DOHH2 (cell line): ENCODE data around the gene GUCA2B.

Experiments
- H3F3A ChIP-seq: fragments of 200-600 bp; sonication (generic), shearing (Covaris generic); 2 replicates; pipeline ENCODE4 v1.6.0; 2016; ENCODE audit warnings: antibody characterized with exemption, mild to moderate bottlenecking; ENCODE audit not compliant: control insufficient read depth, insufficient read depth
- H3K27ac ChIP-seq: fragments of 200-600 bp; sonication (generic); 2 replicates; pipeline ENCODE4 v1.5.1; 2014; ENCODE audit warnings: low read depth, mild to moderate bottlenecking, low read length, moderate library complexity
- H3K27me3 ChIP-seq: fragments of 200-600 bp; sonication (generic); 2 replicates; pipeline ENCODE4 v1.6.1; 2014; ENCODE audit warnings: mild to moderate bottlenecking, low read length, mixed read lengths; ENCODE audit not compliant: control insufficient read depth
- H3K36me3 ChIP-seq: fragments of 200-600 bp; sonication (generic); 2 replicates; pipeline ENCODE4 v1.6.1; 2014; ENCODE audit warnings: mild to moderate bottlenecking, low read length, moderate library complexity, mixed read lengths; ENCODE audit not compliant: control insufficient read depth
- H3K4me1 ChIP-seq: fragments of 200-600 bp; sonication (generic); 2 replicates; pipeline ENCODE4 v1.6.1; 2014; ENCODE audit warnings: mild to moderate bottlenecking, low read length, mixed read lengths; ENCODE audit not compliant: control insufficient read depth
- H3K4me2 ChIP-seq: fragments of 200-600 bp; sonication (generic); 2 replicates; pipeline ENCODE4 v1.6.0; 2014; ENCODE audit warnings: mild to moderate bottlenecking, low read length, moderate library complexity
- H3K4me3 ChIP-seq: fragments of 200-600 bp; sonication (generic); 2 replicates; pipeline ENCODE4 v1.5.1; 2014; ENCODE audit warnings: mild to moderate bottlenecking, low read length, mixed read lengths
- H3K79me2 ChIP-seq: fragments of 200-600 bp; sonication (generic); 2 replicates; pipeline ENCODE4 v1.6.1; 2014; ENCODE audit warnings: mild to moderate bottlenecking, low read length, mixed read lengths; ENCODE audit not compliant: control insufficient read depth
- H3K9me2 ChIP-seq: fragments of 200-600 bp; sonication (generic); replicated peaks from 2 replicates; pipeline ENCODE4 v1.6.1; 2014; ENCODE audit warnings: mild to moderate bottlenecking, low read length, mixed read lengths; ENCODE audit not compliant: control insufficient read depth
- H3K9me3 ChIP-seq: fragments of 200-600 bp; sonication (generic); 2 replicates; pipeline ENCODE4 v1.6.1; 2014; ENCODE audit warnings: antibody characterized with exemption, low read length, mixed read lengths; ENCODE audit not compliant: control insufficient read depth, insufficient read depth
- H4K20me1 ChIP-seq: fragments of 200-600 bp; sonication (generic); 2 replicates; pipeline ENCODE4 v1.6.0; 2014; ENCODE audit warnings: low read depth, mild to moderate bottlenecking, antibody characterized with exemption, low read length, moderate library complexity; ENCODE audit not compliant: control insufficient read depth, insufficient read depth
- EZH2phosphoT487 ChIP-seq: fragments of 200-600 bp; sonication (generic); IDR thresholded peaks from 2 replicates; pipeline ENCODE4 v1.6.1; 2017; ENCODE audit warnings: borderline replicate concordance, mild to moderate bottlenecking, antibody characterized with exemption, low read length, moderate library complexity, mixed read lengths
- TF ChIP-seq, protein P1 (sequence below): fragments of 200-600 bp; sonication (generic); IDR thresholded peaks from one replicate; pipeline ENCODE4 v1.5.1; 2014; ENCODE audit warnings: antibody characterized with exemption, mild to moderate bottlenecking, low read depth, low read length; ENCODE audit not compliant: poor library complexity, severe bottlenecking

GUCA2B gene

GRCh38 chr1:42164551-42165420, 11.6 kb downstream of the GUCA2B start, which contains the start of gene GUCA2A:
Gene GUCA2A (minus strand): TSS chr1:42164745. CDS start chr1:42164712, 33 bp downstream.
- Histone ChIP-seq H3K36me3 (no peaks in the 10 kb centered on the region), H3K4me1 (no peaks in the 10 kb centered on the region), H3K9me3 (peaks cover 8% of the 10 kb centered on the region), H3F3A (no peaks in the 10 kb centered on the region), H3K4me2 (no peak within 1 kb of the TSS), H3K79me2 (no peaks in the 10 kb centered on the region), H3K27me3 (peaks cover 7% of the 10 kb centered on the region), H3K27ac (no peak within 1 kb of the TSS), H3K4me3 (no peak within 1 kb of the TSS), H4K20me1 (no peaks in the 10 kb centered on the region), H3K9me2 (no peaks in the 10 kb centered on the region)
- TF ChIP-seq, protein P1, sequence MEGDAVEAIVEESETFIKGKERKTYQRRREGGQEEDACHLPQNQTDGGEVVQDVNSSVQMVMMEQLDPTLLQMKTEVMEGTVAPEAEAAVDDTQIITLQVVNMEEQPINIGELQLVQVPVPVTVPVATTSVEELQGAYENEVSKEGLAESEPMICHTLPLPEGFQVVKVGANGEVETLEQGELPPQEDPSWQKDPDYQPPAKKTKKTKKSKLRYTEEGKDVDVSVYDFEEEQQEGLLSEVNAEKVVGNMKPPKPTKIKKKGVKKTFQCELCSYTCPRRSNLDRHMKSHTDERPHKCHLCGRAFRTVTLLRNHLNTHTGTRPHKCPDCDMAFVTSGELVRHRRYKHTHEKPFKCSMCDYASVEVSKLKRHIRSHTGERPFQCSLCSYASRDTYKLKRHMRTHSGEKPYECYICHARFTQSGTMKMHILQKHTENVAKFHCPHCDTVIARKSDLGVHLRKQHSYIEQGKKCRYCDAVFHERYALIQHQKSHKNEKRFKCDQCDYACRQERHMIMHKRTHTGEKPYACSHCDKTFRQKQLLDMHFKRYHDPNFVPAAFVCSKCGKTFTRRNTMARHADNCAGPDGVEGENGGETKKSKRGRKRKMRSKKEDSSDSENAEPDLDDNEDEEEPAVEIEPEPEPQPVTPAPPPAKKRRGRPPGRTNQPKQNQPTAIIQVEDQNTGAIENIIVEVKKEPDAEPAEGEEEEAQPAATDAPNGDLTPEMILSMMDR = no peak
- no peak for TF ChIP-seq EZH2phosphoT487

- Histone ChIP-seq H4K20me1 (no peaks in the 10 kb centered on the region), H3K9me3 (peaks cover 4% of the 10 kb centered on the region), H3F3A (no peaks in the 10 kb centered on the region), H3K36me3 (no peaks in the 10 kb centered on the region), H3K4me3 (no peak overlapping the region), H3K27ac (no peak overlapping the region), H3K27me3 (peaks cover 3% of the 10 kb centered on the region; the same call in 1 of the 2 replicates), H3K4me2 (no peak overlapping the region), H3K4me1 (no peaks in the 10 kb centered on the region), H3K9me2 (no peaks in the 10 kb centered on the region), H3K79me2 (no peaks in the 10 kb centered on the region)
- TF ChIP-seq EZH2phosphoT487 = no peak
- TF ChIP-seq, protein P1 = no peak
Observed at GRCh38 chr1:42165511-42166210, 12.5 kb downstream of the GUCA2B start.

DNA sequence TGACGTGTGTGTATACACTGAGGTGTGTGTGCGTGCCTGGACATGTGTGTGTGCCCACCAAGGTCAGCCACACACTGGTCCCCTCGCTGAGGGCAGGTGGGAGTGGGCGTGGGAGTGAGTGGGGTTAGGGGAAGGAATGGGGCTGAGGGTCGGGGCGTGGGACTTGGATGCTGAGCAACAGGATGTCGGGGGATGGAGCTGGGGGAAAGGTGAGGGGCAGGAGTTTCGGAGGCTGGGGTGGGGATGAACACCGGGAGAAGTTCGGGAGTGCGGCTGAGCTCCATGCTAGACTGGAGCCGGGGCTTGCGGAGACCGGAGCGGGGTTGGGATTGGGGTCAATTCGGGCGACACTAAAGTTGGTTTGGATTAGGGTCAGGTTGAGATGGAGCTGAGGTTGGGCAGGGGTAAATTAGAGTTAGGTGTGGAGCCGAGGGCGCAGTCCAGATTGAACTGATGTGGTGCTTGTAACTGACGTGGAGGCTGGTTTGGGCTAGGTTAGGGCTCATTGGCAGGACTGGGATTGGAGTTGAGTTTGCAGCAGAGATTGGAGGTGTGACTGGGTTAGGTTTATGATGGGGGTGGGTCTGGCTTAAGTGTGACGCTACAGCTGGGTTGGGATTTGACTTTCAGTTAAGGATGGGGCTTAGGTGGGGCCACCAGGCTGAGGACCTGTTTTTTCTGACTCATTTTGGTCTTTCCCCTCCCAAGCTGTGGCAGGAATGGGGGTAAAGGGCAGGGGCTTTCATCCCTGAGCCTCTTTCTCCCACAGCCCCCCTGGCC, 14.6 kb downstream of the GUCA2B start:
- no peaks in the 10 kb centered on the region for H3K79me2 ChIP-seq
- no peaks in the 10 kb centered on the region for H3F3A ChIP-seq
- H3K4me2 ChIP-seq = no peak overlapping the region
- no peaks in the 10 kb centered on the region for H3K36me3 ChIP-seq
- H3K9me3 ChIP-seq = no peaks in the 10 kb centered on the region; the same call in 1 of the 2 replicates
- H3K27ac ChIP-seq = no peak overlapping the region
- H3K4me1 ChIP-seq = no peaks in the 10 kb centered on the region
- TF ChIP-seq, protein P1 = no peak
- TF ChIP-seq EZH2phosphoT487 = no peak
- H4K20me1 ChIP-seq = no peaks in the 10 kb centered on the region
- H3K4me3 ChIP-seq = no peak overlapping the region
- no peaks in the 10 kb centered on the region for H3K27me3 ChIP-seq
- H3K9me2 ChIP-seq = no peaks in the 10 kb centered on the region
